ENCODE measurements around the gene TPH1. TPM values are rescaled to one million over a fixed set of nuclear protein-coding genes. Genes with fewer than 3 reads are reported as not detected.

Gene TPH1
- total and polyA plus RNA-seq, 9 of the 15 experiments (the other 6 are each of a cell fraction or from before 2014, with no cell fraction given) = 0.04 to 0.29 (median 0.17) TPM

DNA sequence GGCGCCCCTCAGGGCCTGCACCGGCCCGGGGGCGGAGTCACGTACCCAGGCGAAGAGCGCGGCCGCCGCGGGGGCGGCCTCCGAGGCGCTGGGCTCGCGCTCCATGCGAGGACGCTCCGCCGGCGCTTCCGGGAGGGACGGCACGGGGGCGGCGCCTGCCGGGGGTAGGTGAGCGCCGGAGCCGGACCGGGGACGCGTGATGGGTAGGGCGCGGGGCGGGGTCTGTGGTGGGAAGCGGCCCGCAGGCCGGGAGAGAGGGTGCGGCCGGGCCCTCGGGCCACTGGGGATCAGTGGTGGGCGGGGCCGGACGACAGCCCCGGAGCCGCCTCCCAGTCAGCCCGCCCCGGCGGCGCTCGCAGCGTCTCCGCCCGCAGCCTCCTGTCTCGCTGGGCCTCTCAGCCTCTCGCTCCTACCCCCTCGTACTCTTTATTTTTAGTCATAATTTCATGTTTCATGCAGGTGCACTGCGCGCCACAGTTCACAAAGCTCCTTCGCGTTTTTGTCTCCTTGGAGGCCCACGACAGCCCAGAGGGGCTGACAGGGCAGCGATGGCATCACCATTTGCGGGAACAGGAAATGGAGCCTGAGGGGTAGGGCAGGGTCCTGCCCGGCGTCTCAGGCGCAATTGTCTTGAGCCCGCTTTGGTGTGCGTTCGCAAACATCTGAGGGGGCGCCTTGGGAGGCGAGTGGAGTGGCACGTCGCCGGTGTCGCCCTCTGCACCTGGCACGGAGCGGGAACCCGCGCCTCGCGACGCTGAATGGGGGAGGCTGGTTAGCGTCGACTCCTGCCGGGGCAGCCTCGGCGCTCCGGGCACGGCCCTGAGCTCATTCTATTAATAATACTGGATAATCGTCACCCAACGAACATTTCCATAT, 32.9 kb downstream of the TPH1 start, which contains the start of gene SERGEF (continued):
- peak; percentile 28; the same call in 1 of the 2 replicates for TF ChIP-seq POLR2AphosphoS5 (IDR thresholded peaks at IDR 0.05; ENCODE audit: control insufficient read depth, insufficient read depth, low read depth, low read length)
- TF ChIP-seq PHF8 (IDR thresholded peaks at IDR 0.05; ENCODE audit: borderline replicate concordance, low read length) = peak; percentile 64; the same call in 1 of the 2 replicates
- TF ChIP-seq MECOM (CRISPR knock-in tag; IDR thresholded peaks at IDR 0.05) = no peak
- no peak for TF ChIP-seq CAMTA2 (CRISPR knock-in tag; conservative IDR thresholded peaks at IDR 0.05)
- no peak for TF ChIP-seq ZNF174 (CRISPR knock-in tag; IDR thresholded peaks at IDR 0.05)
- TF ChIP-seq CCNT2 (IDR thresholded peaks at IDR 0.05; ENCODE audit: borderline replicate concordance, extremely low read depth, insufficient read length, low read depth, low read length) = peak; percentile 80
- peak in 1 of 2 experiments; percentile 30; a peak in 1 of 4 replicates for TF ChIP-seq SIN3A (IDR thresholded peaks at IDR 0.05; ENCODE audit: borderline replicate concordance in 2 of 2, control insufficient read depth in 1 of 2, low read depth in 2 of 2, low read length in 2 of 2)
- no peak for TF ChIP-seq SRSF3 (IDR thresholded peaks at IDR 0.05; ENCODE audit: insufficient read depth, low read length)
- TF ChIP-seq, protein P1, sequence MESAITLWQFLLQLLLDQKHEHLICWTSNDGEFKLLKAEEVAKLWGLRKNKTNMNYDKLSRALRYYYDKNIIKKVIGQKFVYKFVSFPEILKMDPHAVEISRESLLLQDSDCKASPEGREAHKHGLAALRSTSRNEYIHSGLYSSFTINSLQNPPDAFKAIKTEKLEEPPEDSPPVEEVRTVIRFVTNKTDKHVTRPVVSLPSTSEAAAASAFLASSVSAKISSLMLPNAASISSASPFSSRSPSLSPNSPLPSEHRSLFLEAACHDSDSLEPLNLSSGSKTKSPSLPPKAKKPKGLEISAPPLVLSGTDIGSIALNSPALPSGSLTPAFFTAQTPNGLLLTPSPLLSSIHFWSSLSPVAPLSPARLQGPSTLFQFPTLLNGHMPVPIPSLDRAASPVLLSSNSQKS (CRISPR knock-in tag; IDR thresholded peaks at IDR 0.05) = no peak
- 0 out of 4 replicates have a peak, but pooled peaks of 1 of the 2 experiments have one; percentile 3 for TF ChIP-seq RAD21 (CRISPR knock-in tag; conservative IDR thresholded peaks at IDR 0.05 in 1 of 2, IDR thresholded peaks at IDR 0.05 in 1 of 2)
- TF ChIP-seq, protein P2, sequence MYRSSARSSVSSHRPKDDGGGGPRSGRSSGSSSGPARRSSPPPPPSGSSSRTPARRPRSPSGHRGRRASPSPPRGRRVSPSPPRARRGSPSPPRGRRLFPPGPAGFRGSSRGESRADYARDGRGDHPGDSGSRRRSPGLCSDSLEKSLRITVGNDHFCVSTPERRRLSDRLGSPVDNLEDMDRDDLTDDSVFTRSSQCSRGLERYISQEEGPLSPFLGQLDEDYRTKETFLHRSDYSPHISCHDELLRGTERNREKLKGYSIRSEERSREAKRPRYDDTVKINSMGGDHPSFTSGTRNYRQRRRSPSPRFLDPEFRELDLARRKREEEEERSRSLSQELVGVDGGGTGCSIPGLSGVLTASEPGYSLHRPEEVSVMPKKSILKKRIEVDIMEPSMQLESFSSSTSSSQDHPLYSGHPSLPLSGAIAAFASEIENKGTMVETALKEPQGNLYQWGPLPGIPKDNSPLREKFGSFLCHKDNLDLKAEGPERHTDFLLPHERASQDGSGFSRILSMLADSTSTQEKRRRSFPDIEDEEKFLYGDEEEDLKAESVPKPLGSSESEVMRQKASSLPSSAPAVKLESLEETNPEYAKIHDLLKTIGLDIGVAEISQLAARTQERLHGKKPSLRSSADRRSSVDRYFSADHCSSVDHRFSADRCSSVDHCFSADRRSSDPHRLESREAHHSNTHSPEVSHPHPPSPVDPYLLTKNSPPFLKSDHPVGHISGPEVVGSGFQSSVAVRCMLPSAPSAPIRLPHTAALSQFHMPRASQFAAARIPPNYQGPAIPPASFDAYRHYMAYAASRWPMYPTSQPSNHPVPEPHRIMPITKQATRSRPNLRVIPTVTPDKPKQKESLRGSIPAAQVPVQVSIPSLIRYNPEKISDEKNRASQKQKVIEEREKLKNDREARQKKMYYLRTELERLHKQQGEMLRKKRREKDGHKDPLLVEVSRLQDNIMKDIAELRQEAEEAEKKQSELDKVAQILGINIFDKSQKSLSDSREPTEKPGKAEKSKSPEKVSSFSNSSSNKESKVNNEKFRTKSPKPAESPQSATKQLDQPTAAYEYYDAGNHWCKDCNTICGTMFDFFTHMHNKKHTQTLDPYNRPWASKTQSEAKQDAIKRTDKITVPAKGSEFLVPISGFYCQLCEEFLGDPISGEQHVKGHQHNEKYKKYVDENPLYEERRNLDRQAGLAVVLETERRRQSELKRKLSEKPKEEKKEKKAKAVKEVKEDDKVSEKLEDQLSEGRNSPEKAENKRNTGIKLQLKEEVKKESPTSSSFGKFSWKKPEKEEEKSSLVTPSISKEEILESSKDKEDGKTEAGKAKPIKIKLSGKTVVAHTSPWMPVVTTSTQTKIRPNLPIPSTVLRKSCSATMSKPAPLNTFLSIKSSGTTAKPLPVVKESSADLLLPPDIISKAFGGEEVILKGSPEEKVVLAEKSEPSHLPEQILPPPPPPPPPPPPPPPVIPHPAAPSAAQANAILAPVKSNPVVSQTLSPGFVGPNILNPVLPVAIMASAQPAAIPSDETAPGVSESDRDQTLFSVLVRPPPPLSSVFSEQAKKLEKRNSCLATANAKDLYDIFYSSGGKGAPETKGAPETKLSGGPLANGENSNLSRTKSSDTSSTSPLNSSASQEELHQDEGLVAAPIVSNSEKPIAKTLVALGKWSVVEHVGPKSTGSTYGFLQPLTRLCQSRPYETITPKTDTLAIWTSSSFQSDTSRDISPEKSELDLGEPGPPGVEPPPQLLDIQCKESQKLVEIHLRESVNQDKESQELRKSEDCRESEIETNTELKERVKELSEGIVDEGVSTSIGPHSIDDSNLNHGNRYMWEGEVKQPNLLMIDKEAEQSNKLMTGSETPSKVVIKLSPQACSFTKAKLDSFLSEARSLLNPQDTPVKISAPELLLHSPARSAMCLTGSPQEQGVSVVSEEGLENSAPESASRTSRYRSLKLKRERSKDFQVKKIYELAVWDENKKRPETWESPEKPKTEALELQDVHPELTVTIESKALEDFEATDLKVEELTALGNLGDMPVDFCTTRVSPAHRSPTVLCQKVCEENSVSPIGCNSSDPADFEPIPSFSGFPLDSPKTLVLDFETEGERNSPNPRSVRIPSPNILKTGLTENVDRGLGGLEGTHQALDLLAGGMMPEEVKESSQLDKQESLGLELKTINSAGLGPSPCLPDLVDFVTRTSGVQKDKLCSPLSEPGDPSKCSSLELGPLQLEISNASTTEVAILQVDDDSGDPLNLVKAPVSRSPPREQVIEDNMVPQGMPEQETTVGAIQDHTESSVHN (IDR thresholded peaks at IDR 0.05; ENCODE audit: borderline replicate concordance in 1 of 2, low read depth in 1 of 2) = no peak
- no peak for TF ChIP-seq NELFE (IDR thresholded peaks at IDR 0.05; ENCODE audit: insufficient read depth, insufficient read length)
- peak; percentile 82 for TF ChIP-seq RBFOX2 (IDR thresholded peaks at IDR 0.05; ENCODE audit: low read depth, low read length)
- TF ChIP-seq, protein P3, sequence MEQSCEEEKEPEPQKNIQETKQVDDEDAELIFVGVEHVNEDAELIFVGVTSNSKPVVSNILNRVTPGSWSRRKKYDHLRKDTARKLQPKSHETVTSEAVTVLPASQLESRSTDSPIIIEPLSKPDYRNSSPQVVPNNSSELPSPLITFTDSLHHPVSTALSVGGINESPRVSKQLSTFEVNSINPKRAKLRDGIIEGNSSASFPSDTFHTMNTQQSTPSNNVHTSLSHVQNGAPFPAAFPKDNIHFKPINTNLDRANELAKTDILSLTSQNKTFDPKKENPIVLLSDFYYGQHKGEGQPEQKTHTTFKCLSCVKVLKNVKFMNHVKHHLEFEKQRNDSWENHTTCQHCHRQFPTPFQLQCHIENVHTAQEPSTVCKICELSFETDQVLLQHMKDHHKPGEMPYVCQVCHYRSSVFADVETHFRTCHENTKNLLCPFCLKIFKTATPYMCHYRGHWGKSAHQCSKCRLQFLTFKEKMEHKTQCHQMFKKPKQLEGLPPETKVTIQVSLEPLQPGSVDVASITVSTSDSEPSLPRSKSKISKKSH (CRISPR knock-in tag; IDR thresholded peaks at IDR 0.05) = no peak
